ENCODE measurements around the gene EPHB2.

EPHB2 gene

GRCh38 chr1:22830757-22831340 is 120.2 kb downstream of the EPHB2 start:
- Histone ChIP-seq H2BK12ac (ENCODE audit: low read length) (no peak overlapping the region), H3K9ac (ENCODE audit: low read depth, low read length, poor library complexity) (no peak overlapping the region), H3K18ac (ENCODE audit: low read length) (no peak overlapping the region), H3K23ac (ENCODE audit: low read depth, low read length, poor library complexity) (no peak overlapping the region), H3K4me3 (ENCODE audit: low read length in 2 of 2) (no peak overlapping the region), H3K9me3 (replicated peaks in 1 of 2; ENCODE audit: control insufficient read depth in 2 of 2, insufficient read depth in 1 of 2, low read depth in 1 of 2, low read length in 2 of 2) (no peaks in the 10 kb centered on the region), H3K14ac (ENCODE audit: low read length) (no peak overlapping the region), H2AFZ (ENCODE audit: low read length) (no peak overlapping the region), H4K8ac (ENCODE audit: low read depth, low read length) (no peak overlapping the region), H3K27ac (replicated peaks; ENCODE audit: low read length) (no peak overlapping the region), H2BK120ac (ENCODE audit: low read depth, low read length) (no peak overlapping the region), H3K4me2 (ENCODE audit: insufficient read depth, low read length, poor library complexity, severe bottlenecking) (no peak overlapping the region), H3K36me3 (replicated peaks in 1 of 2; ENCODE audit: control insufficient read depth in 2 of 2, insufficient read depth in 2 of 2, low read length in 2 of 2) (no peaks in the 10 kb centered on the region), H4K91ac (ENCODE audit: low read depth, low read length, poor library complexity) (no peak overlapping the region), H3K4ac (ENCODE audit: low read length) (no peak overlapping the region), H2AK5ac (ENCODE audit: low read depth, low read length) (peak overlapping the region; percentile 25), H3K4me1 (ENCODE audit: control insufficient read depth in 2 of 2, insufficient read depth in 1 of 2, low read depth in 1 of 2, low read length in 2 of 2) (peaks cover 23 to 50% of the 10 kb centered on the region in 2 donors), H2BK5ac (ENCODE audit: low read length) (no peak overlapping the region), H3K27me3 (ENCODE audit: control insufficient read depth in 3 of 3, insufficient read depth in 3 of 3, low read depth in 1 of 3, low read length in 3 of 3) (no peaks in the 10 kb centered on the region), H3K79me1 (ENCODE audit: low read depth, low read length) (no peaks in the 10 kb centered on the region), H2BK15ac (ENCODE audit: low read length) (no peak overlapping the region)
- WGBS, 2 donors (ENCODE audit: extremely low coverage in 2 of 2, insufficient read length in 2 of 2, insufficient replicate concordance in 1 of 2): no CpG with 5 or more reads among the region's 7 CpGs
- no peak for DNase-seq (ENCODE audit: low spot score)

- Histone ChIP-seq H2BK12ac (ENCODE audit: low read length) (no peak overlapping the region), H3K4me3 (ENCODE audit: low read length in 2 of 2) (no peak overlapping the region), H3K18ac (ENCODE audit: low read length) (no peak overlapping the region), H3K9ac (ENCODE audit: low read depth, low read length, poor library complexity) (no peak overlapping the region), H2AFZ (ENCODE audit: low read length) (no peak overlapping the region), H3K79me1 (ENCODE audit: low read depth, low read length) (no peaks in the 10 kb centered on the region), H4K8ac (ENCODE audit: low read depth, low read length) (no peak overlapping the region), H2BK120ac (ENCODE audit: low read depth, low read length) (no peak overlapping the region), H3K4ac (ENCODE audit: low read length) (no peak overlapping the region), H3K9me3 (replicated peaks in 1 of 2; ENCODE audit: control insufficient read depth in 2 of 2, insufficient read depth in 1 of 2, low read depth in 1 of 2, low read length in 2 of 2) (no peaks in the 10 kb centered on the region), H2BK5ac (ENCODE audit: low read length) (no peak overlapping the region), H2AK5ac (ENCODE audit: low read depth, low read length) (no peak overlapping the region), H3K27ac (replicated peaks; ENCODE audit: low read length) (no peak overlapping the region), H3K14ac (ENCODE audit: low read length) (no peak overlapping the region), H2BK15ac (ENCODE audit: low read length) (no peak overlapping the region), H3K4me2 (ENCODE audit: insufficient read depth, low read length, poor library complexity, severe bottlenecking) (no peak overlapping the region), H3K27me3 (ENCODE audit: control insufficient read depth in 3 of 3, insufficient read depth in 3 of 3, low read depth in 1 of 3, low read length in 3 of 3) (no peaks in the 10 kb centered on the region), H3K4me1 (ENCODE audit: control insufficient read depth in 2 of 2, insufficient read depth in 1 of 2, low read depth in 1 of 2, low read length in 2 of 2) (peaks cover 29 to 50% of the 10 kb centered on the region in 2 donors), H4K91ac (ENCODE audit: low read depth, low read length, poor library complexity) (no peak overlapping the region), H3K23ac (ENCODE audit: low read depth, low read length, poor library complexity) (no peak overlapping the region), H3K36me3 (replicated peaks in 1 of 2; ENCODE audit: control insufficient read depth in 2 of 2, insufficient read depth in 2 of 2, low read length in 2 of 2) (no peaks in the 10 kb centered on the region)
- no peak for DNase-seq (ENCODE audit: low spot score)
- no CpG with 5 or more reads among the region's 6 CpGs for WGBS, 2 donors (ENCODE audit: extremely low coverage in 2 of 2, insufficient read length in 2 of 2, insufficient replicate concordance in 1 of 2)
Observed at GRCh38 chr1:22831729-22832413, 121.2 kb downstream of the EPHB2 start.

DNA sequence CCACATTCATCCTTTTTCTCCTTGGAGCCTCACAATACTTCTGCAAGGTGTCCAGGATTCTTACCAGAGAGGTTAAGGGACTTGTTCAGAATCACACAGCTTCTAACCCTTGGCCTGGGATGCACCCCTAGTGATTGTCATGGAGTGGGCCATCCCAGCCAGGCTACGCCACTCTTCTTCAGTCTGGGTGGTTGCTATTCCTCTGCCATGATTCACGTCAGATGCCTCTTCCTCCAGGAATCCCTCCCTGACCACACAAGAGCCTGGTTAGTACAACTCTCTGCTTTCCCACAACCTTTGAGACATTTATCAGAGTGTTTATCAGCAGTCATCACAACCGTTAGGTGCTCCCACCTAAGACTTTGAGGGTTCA is 121.8 kb downstream of the EPHB2 start:
- Histone ChIP-seq H3K4me3 (ENCODE audit: low read length in 2 of 2) (no peak overlapping the region), H4K91ac (ENCODE audit: low read depth, low read length, poor library complexity) (no peak overlapping the region), H3K23ac (ENCODE audit: low read depth, low read length, poor library complexity) (no peak overlapping the region), H3K27ac (replicated peaks; ENCODE audit: low read length) (no peak overlapping the region), H3K4ac (ENCODE audit: low read length) (no peak overlapping the region), H2BK5ac (ENCODE audit: low read length) (no peak overlapping the region), H3K79me1 (ENCODE audit: low read depth, low read length) (no peaks in the 10 kb centered on the region), H3K18ac (ENCODE audit: low read length) (no peak overlapping the region), H2AFZ (ENCODE audit: low read length) (no peak overlapping the region), H3K36me3 (replicated peaks in 1 of 2; ENCODE audit: control insufficient read depth in 2 of 2, insufficient read depth in 2 of 2, low read length in 2 of 2) (no peaks in the 10 kb centered on the region), H3K4me1 (ENCODE audit: control insufficient read depth in 2 of 2, insufficient read depth in 1 of 2, low read depth in 1 of 2, low read length in 2 of 2) (peaks cover 27 to 48% of the 10 kb centered on the region in 2 donors), H2AK5ac (ENCODE audit: low read depth, low read length) (no peak overlapping the region), H3K4me2 (ENCODE audit: insufficient read depth, low read length, poor library complexity, severe bottlenecking) (no peak overlapping the region), H3K9me3 (replicated peaks in 1 of 2; ENCODE audit: control insufficient read depth in 2 of 2, insufficient read depth in 1 of 2, low read depth in 1 of 2, low read length in 2 of 2) (no peaks in the 10 kb centered on the region), H4K8ac (ENCODE audit: low read depth, low read length) (no peak overlapping the region), H2BK15ac (ENCODE audit: low read length) (no peak overlapping the region), H2BK12ac (ENCODE audit: low read length) (no peak overlapping the region), H3K9ac (ENCODE audit: low read depth, low read length, poor library complexity) (no peak overlapping the region), H3K27me3 (ENCODE audit: control insufficient read depth in 3 of 3, insufficient read depth in 3 of 3, low read depth in 1 of 3, low read length in 3 of 3) (no peaks in the 10 kb centered on the region), H3K14ac (ENCODE audit: low read length) (no peak overlapping the region), H2BK120ac (ENCODE audit: low read depth, low read length) (no peak overlapping the region)
- no peak for DNase-seq (ENCODE audit: low spot score)
- no CpG with 5 or more reads among the region's 3 CpGs for WGBS, 2 donors (ENCODE audit: extremely low coverage in 2 of 2, insufficient read length in 2 of 2, insufficient replicate concordance in 1 of 2)

DNA sequence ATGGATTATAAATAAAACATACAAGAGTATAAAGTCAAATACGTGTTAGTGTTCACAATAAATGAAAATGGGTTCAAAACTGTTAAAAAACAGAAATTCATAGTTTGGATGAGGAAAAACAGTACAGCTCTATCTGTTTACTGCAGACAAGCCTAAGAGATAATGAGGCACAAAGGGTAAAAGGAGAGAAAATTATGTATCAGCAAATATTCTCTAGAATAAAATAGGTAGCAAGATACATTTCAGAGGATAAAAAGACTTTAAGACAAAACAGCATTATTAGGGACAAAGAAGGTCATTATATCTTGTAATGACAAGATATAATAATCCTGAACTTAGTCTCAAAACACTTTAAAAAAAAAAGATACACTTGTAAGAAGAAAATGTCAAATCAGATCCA is 123.1 kb downstream of the EPHB2 start:
- Histone ChIP-seq H3K9ac (ENCODE audit: low read depth, low read length, poor library complexity) (no peak overlapping the region), H2AFZ (ENCODE audit: low read length) (no peak overlapping the region), H2BK15ac (ENCODE audit: low read length) (no peak overlapping the region), H3K4me3 (ENCODE audit: low read length in 2 of 2) (no peak overlapping the region), H3K23ac (ENCODE audit: low read depth, low read length, poor library complexity) (no peak overlapping the region), H3K4me2 (ENCODE audit: insufficient read depth, low read length, poor library complexity, severe bottlenecking) (no peak overlapping the region), H2BK120ac (ENCODE audit: low read depth, low read length) (no peak overlapping the region), H3K14ac (ENCODE audit: low read length) (no peak overlapping the region), H2BK12ac (ENCODE audit: low read length) (no peak overlapping the region), H3K79me1 (ENCODE audit: low read depth, low read length) (no peaks in the 10 kb centered on the region), H2AK5ac (ENCODE audit: low read depth, low read length) (no peak overlapping the region), H3K27ac (replicated peaks; ENCODE audit: low read length) (no peak overlapping the region), H3K9me3 (replicated peaks in 1 of 2; ENCODE audit: control insufficient read depth in 2 of 2, insufficient read depth in 1 of 2, low read depth in 1 of 2, low read length in 2 of 2) (no peaks in the 10 kb centered on the region), H3K4ac (ENCODE audit: low read length) (no peak overlapping the region), H2BK5ac (ENCODE audit: low read length) (no peak overlapping the region), H3K18ac (ENCODE audit: low read length) (no peak overlapping the region), H3K36me3 (replicated peaks in 1 of 2; ENCODE audit: control insufficient read depth in 2 of 2, insufficient read depth in 2 of 2, low read length in 2 of 2) (no peaks in the 10 kb centered on the region), H4K91ac (ENCODE audit: low read depth, low read length, poor library complexity) (no peak overlapping the region), H4K8ac (ENCODE audit: low read depth, low read length) (no peak overlapping the region), H3K4me1 (ENCODE audit: control insufficient read depth in 2 of 2, insufficient read depth in 1 of 2, low read depth in 1 of 2, low read length in 2 of 2) (peaks cover 23 to 35% of the 10 kb centered on the region in 2 donors), H3K27me3 (ENCODE audit: control insufficient read depth in 3 of 3, insufficient read depth in 3 of 3, low read depth in 1 of 3, low read length in 3 of 3) (no peaks in the 10 kb centered on the region)
- WGBS, 2 donors (ENCODE audit: extremely low coverage in 2 of 2, insufficient read length in 2 of 2, insufficient replicate concordance in 1 of 2): no CpG with 5 or more reads among the region's 1 CpG
- DNase-seq (ENCODE audit: low spot score): no peak

Measured in neuronal stem cell (in vitro differentiated cells).